IPS DF 19.7 (cell line): ENCODE measurements around the gene TMEM176B.
"Not testable (repeated sequence)": the region's sequence is repeated elsewhere in the genome, so short reads cannot be mapped to it uniquely, and the experiment has no call there.

Experiments
- DNase-seq: peaks from one replicate; pipeline ENCODE4 v3.0.0-alpha.2; 2013; ENCODE audit warnings: low read depth, low spot score

Gene TMEM176B

GRCh38 chr7:150823043-150823442 lies 22.9 kb upstream of the TMEM176B start:
- no peak for DNase-seq

- DNase-seq, result no peak
These were observed 20.5 kb upstream of the TMEM176B start for GRCh38 chr7:150820578-150821198.

- no peak for DNase-seq
These were observed 20.0 kb upstream of the TMEM176B start for GRCh38 chr7:150820148-150820547.

GRCh38 chr7:150818971-150819370 lies 18.8 kb upstream of the TMEM176B start:
- DNase-seq, result no peak

- DNase-seq, result no peak
These were observed 14.3 kb upstream of the TMEM176B start for GRCh38 chr7:150814328-150815001.

GRCh38 chr7:150807616-150808438 lies 7.7 kb upstream of the TMEM176B start:
- not testable (repeated sequence) for DNase-seq

GRCh38 chr7:150806863-150807262 lies 6.7 kb upstream of the TMEM176B start:
- no peak for DNase-seq

GRCh38 chr7:150806454-150806853 lies 6.3 kb upstream of the TMEM176B start:
- DNase-seq, result no peak

GRCh38 chr7:150805864-150806263 lies 5.7 kb upstream of the TMEM176B start:
- DNase-seq, result no peak

- DNase-seq, result no peak
These were observed 4.6 kb upstream of the TMEM176B start for GRCh38 chr7:150804802-150805201.

GRCh38 chr7:150803161-150803860 lies 3.1 kb upstream of the TMEM176B start:
- DNase-seq, result no peak

- DNase-seq, result no peak
These were observed 2.0 kb upstream of the TMEM176B start for GRCh38 chr7:150801946-150802771.

- DNase-seq, result no peak
These were observed 1.2 kb upstream of the TMEM176B start for GRCh38 chr7:150801242-150801945.

- DNase-seq, result no peak
These were observed 547 bp upstream of the TMEM176B start, which contains the start of gene TMEM176A for GRCh38 chr7:150800581-150801241. TSS of gene TMEM176A (plus strand) at chr7:150800769. CDS start at chr7:150801551, 782 bp downstream.

GRCh38 chr7:150799156-150799555 lies 1.0 kb downstream of the TMEM176B start:
- DNase-seq, result no peak

- no peak for DNase-seq
These were observed 2.5 kb downstream of the TMEM176B start for GRCh38 chr7:150797661-150798060.

- no peak for DNase-seq
These were observed 6.5 kb downstream of the TMEM176B start for GRCh38 chr7:150793569-150794238.

GRCh38 chr7:150791746-150792452 lies 8.3 kb downstream of the TMEM176B start:
- no peak for DNase-seq

GRCh38 chr7:150791304-150791703 lies 8.9 kb downstream of the TMEM176B start:
- no peak for DNase-seq
